NCI-H2081 (cell line): ENCODE measurements around the gene SHF.

Experiments
- DNase-seq, 2 experiments: peaks; one replicate each; lab custom pipeline; 2025; lab: John Stamatoyannopoulos, UW

The SHF gene

DNA sequence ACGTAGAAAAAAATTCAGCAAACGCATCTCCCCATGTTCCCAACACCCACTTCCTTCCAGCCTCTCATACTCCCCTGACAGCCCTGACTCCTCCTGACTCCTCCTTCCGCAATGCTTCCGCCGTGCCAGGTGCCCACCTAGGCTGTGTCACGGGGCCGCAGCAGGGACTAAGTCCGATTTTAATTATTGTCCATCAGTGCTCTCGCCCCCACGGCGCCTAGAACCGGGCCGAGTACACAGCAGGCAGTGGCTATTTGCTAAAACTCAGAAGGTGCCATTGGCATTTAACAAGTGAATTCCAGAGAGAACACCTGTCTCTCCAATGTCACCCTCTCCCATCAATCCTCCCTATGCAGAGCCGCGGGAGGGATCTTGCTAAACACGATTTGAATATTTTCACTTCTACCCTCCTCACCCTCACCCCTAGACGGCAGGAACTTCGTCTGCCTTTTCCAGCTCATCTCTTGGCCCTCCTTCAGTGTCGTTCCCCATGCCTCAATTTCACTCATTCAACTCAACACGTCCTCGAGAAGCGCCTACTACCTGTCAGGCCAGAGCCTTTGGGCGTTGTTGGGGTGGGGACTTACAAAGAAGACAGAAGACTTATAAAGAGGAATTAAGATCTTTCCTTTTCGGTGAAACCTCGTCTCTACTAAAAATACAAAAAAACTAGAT is 11.5 kb upstream of the SHF start:
- peak in 1 of 2 experiments; percentile 42 for DNase-seq

DNA sequence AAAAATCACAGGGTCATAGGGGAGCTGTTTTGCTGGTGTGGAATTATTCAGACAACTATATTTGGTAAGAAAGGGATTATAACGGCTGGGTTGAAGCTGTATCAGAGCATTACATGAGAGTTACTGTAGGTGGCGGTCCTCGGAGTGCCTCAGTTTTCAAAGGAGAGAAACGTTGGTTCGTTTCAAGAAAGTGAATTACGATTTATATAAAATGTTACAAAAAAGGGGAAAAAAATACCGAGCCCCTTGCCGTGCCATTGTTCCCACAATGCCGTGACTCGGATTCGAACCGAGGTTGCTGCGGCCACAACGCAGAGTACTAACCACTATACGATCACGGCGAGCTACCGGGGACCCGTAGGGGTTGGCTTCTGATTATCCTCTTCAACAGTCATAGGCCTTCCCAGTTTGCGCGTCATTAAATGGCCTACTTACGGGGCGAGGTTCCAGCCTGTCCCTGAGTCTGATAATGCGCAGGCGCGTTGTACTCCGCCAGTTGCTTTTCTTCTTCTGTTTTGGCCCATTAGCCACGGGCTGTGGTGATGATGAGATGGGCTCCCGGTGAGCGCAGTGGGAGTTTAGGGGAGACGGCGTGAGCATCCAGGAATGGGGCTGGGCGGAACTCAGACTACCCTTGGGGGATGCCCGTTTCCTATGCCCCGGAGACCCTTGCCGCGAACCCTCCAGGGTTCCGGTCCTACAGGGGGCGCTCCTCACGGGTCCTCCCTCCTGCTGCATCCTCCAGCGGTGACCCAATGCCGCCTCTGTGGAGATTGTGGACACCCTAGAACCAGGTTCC is 10.8 kb upstream of the SHF start:
- DNase-seq: peak; percentile 94 to 95

DNA sequence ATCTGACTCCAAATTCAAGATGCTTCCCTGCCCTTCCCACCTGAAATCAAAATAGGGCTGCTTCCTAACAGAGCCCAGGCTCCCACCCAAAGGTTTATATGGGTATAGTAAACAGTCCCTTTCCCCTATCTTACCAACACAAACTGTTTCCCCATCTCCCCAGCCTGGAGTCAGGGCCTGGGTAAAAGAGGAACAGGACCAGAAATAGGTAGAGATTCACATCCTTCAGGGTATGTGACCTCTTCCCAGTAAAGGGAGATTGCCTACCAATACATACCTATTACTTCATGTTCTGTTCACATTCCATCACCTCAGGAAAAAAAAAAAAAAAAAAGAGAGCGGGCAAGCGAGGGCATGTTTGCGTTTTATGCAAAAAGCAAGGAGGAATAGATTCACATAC is 9.7 kb upstream of the SHF start:
- DNase-seq: no peak

DNA sequence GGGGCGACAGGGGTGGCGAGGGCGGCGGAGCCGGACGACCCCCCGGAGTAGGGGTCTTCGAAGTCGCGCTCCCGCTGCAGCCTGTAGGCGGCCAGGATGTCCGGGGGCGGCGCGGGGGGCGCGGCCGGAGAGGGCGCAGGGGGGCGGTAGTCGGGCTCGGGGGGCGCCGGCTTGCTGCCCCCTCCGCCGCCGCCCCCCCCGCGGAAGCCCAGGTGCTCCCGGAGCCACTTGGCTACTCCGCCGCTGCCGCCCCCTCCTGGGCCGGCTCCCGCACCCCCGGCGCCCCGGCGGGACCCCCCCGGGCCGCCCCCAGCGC is 230 bp downstream of the SHF start:
- no peak for DNase-seq

DNA sequence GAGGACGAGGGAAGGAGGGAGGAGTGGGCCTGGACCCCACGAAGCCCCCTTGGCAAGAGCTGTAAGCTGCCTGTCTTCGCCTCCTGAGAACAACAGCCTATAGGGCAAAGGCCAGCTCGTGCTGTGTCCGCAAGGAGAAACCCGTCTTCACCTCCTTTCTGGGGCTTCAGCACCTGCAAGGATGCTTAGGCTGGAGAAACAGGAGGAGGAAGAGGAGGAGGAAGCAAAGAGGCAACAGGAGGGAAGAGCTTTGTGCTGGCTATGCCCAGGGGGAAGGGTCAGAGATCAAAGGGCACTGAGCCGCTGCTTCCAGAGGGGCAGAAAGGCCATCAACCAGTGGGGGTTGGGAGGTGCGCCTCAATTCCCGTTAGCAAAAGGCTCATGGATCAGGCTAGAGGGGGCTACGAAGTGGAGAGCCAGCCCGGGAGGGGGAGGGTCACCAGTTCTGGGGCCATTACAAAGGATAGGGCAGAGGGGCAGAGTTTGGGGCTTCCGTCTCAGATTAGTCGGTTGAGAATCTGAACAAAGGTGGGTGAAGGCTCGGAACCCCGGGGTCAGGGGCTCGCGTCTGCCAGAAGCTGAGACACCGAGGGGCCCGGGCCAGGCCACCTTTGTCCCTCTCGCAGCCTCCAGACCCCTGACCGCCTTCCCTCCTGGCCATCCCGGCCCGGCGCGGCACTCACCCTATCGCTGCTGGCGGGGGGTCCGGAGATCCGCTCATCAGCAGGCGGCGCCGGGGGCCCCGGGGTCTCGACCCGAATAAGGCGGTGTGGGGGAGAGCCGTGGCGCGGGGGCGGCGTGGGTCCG is 792 bp downstream of the SHF start:
- no peak for DNase-seq

DNA sequence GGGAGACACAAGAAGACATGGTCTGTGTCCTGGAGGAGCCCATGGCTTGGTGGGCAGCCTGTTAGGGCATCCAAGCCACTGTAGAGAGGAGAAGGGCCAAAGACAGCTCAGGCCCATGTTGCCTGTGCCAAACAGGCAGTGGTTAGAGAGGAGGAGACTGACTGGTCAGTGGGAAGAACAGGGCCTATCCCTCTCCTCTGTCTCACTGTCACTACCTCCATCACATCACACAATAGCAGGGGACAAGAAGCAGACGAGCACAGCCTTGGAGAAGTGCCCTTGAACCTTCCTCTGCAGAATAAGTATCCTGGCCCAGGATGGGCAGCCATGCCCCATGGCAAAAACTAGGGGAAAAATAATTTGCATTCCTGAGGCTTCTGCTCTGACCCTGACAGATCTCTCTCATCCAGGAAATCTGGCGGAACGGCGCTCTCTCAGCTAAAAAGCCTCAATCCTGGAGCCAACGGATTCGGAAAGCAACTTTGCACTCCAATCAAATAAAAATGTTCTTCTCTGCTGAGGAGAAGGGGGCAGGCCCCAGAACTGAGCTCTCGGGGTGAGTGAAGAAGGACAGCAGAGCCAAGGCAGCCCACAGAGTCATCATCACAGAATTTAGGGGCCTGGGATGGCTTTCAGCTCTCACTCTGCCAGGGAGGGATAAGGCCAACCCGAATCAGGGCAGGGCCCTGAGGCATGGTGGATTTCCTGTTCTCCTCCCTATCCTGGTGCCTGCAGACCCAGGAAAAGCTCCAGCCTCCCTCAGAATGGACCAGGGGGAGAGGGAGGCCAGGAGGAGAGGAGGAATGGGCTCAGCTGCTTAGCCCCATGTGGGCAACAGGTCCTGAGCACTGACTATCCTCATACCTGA is 1.6 kb downstream of the SHF start:
- DNase-seq: no peak

DNA sequence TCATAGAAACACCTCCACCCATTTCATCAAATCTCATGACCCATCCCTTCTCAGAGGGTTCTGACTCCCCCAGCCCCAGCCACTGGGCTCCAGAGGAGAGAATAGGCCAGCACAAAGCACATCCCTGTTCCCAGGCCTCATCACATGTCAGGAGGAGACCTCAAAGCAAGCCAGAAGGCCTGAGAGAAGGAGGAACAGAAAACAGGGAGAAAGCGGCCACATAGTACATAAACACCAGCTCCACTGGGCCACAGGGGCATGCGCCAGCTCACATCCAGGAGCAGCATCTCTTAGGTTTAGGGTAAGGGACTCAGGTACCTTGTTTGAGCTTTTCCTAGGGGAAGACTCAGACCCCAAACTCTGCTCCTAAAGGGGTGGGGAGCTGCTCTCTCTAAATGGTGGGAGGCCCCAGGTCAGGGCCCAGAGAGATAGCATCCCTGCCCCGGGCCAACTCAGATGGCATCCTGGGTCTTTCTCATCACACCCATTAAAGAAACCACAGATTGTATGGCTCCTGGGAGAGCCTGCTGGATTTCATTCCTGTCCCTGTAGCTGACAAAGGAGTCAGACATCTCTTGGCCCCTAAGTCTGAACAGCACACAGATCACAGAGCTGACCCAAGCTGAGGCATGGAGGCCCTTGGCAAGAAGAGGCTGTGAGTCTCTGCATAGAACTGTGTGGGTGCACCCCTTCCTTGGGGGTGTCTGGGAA is 2.5 kb downstream of the SHF start:
- DNase-seq: no peak

DNA sequence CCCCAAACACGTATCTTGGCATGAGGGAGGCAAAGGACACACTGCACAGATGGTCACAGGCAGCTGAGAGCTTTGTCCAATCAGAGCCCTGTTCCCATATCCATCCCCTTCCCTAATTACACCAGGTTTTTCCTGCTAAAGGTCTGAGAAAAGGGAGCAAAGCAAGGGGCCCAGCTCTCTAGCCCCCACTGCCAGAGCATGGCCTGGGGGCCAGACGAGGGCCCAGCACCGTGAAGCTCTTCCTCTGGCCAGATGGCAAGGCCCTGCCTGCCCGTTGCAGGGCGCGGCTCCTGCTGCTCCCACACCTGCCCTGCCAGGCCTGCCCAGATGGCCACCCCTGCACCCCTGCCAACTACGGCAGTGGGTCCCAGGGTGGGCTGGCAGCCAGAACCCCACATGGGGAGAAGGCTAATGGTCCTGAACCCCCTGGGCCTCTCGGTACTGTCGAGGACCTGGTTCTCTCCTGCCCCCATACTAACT is 3.2 kb downstream of the SHF start:
- no peak for DNase-seq

DNA sequence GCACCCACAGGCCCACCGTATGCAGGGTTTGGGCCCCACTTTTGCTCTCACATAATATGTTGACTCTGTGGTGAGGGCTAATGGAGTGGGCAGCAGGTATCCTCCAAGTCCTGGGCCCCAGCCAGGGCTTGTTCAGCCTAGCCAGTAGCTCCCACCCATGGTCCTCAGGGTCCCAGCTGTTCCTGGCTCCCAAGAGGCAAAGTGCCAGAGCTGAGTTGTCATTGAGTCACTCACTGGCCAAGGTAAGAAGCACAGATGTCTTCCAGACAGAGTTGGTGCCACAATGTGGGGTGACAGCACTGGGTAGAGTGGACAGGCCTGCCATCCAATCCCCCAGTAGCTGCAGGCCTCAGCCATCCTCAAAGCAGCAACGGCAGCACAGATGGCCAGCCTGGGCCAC is 4.3 kb downstream of the SHF start:
- DNase-seq: no peak

DNA sequence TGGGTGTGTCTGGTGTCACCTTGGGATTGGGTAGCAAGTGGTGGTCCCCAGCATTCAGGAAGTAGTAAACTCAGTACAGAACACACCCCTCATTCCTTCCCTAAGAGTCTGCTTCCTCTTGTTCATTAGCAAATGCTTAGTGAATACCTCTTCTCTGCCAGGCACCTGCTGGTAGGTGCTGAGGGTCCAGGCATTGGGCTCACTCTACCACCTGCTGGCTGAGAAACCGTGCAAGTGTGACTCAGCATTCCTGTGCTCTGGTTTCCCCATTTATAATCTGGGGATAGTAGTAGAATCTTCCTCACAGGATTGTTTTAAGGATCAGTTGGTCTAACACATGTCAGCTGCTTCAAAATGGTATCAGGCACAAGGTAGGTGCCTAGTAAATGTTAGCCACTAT is 4.8 kb downstream of the SHF start:
- no peak for DNase-seq

DNA sequence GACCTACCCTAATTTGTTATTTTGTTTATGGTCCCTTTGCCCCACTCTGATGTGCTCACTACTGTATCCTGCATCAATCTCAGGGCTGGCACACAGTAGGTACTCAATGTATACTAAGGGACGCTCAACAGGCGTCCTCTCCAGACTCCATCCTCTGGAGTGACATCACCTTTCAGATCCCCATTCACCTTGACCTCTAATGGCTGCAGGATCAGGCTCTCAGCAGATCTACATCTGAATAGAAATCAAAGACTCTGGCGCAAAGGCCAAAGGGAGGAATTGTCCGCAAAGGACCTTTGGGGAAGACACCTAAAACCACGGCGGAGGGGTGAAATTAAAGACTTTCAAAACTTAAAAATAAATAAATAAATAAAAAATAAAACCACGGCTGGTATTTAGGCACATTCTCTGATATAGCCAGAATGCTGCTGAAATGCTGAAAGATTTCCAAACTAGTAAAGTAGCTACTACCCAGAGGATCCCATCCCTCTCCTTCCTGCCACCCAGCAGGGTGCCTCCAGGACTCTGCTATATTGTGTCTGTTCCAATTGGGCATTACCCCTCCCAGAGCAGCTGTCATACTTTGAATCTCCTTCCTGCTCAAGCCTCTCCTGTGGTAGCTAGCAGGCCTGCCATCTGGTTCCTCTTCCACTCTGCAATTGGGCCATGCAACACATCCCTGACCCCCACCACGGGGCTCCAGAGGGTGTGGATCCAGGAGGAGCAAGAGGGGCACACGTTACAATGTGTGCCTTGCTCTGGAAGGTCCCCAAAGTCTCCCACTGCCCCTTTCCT is 6.1 kb downstream of the SHF start:
- DNase-seq: no peak

DNA sequence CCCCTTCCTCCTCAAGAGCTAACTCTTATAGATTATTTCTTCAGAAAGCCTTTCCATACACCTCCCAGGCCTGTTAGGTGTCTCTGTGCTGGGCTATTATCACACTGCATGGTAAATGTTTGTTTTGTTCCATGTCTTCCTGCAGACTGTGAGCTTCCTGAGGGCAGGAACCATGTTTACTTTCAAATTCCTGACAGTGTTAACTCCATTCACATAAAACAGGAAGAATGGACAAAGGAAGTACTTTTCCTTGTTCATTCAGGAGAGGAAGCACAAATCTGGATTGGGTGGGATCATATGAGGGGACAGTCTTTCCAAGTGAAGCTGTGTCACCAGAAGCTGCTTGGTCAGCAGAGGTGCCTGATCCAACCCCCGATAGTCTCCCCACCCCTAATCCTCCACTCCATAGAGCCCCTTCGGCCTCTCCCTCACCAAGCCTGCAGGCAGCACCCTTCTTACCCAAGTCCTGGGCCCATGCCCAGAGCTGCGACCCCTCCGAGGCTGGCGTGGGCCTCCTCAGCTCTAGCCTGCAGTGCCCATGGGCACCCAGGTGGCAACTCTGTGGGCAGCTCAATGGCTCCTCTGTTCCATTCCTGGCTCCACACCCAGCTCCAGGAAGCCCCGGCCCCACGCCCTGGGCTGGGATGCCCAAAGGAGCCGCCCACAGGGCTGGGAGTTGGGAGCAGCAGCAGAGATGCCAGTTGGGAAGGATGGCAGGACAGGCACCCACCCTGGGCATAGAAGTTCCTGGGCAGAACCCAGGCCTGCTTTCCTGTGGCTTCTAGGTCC is 6.9 kb downstream of the SHF start:
- no peak for DNase-seq

DNA sequence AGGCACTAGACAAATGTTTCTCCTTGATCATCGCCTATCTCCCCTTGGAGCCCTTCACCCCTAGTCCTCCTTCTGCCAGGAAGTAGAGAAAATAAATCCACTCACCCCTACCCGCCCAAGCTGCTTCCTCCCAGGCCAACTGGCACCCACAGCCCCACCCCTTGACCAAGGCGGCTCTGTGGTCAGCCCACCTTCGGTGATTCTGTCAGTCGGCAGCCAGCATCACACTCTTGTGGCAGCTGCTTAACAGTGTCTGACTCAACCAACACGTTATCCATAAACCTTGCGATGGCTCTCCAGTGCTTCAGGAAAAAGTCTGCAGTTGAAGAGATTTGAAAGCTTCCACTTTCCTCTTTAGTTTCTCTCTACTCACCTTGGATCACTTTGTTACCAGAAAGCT is 7.6 kb downstream of the SHF start:
- no peak for DNase-seq

DNA sequence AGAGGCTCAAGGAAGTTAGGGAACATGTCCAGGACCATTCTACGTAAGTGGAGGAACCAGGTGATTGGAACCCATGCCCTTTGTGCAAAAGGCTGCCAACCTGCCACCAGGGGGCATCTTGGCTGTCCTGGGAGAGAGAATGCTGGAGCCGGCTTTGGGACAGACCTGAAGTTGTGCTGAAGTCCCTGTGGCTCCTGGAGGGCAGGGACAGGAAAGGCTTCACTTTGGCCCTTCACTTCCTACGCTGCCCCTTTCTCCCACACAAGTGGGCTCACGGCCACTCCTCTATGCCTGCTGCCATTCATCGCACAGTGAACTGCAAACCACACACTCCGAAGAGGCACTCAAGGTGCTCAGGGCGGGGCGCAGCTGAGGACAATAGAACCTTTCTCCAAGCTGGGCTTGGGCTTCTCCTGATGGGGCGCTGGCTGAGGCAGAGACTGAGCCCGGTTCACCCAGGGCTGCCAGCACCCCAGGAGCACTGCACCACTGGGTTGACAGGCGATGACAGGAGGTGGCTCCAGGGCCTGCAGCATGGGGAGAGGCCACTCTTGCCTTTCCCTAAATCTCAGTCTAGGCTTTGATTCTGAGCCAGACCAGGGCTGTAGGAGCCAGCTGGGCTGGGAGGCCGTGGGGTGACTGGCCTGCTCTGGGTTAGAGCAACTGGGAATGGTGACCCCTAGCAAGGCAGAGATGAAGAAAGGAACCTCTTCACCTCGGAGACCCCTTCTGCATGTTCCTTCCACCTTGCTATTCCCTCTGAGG is 8.4 kb downstream of the SHF start:
- DNase-seq: peak; percentile 27 to 29

DNA sequence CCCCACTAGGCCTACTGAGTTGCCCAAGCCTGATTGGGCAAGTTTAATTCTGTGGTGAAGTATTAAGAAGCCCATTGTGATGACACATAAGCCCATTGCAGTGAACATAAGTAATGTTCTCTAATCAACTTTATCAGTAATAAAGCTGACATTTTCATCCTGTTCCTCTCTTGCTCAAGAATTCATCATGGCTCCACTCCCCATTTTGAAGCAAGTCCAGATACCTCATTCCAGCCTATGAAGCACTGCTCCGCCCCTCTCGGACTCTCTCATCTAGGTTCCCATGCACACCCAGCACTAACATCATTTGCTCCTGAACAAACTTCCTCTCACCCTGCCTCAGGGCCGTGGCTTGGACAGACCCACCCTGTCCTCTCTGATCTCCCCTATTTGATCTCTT is 10.5 kb downstream of the SHF start:
- DNase-seq: no peak

DNA sequence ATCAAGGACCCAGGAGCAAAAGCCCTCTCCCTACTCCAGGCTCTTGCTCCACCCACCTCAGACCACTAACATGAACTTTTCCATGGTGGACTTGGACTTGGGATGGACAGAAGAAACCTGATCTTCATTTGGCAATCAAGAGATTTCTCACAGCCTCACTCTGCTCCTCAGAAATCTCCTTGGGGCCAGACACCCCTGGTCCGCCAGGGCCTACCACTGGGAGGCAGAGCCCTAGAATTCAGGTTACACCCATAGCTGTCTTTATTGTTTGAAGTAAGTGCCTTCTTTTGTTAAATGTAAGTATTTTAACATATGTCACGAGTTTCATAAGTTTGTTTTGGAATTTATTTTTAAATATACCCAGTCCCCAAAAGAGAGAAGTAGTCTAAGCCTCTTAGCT is 13.2 kb downstream of the SHF start:
- no peak for DNase-seq

DNA sequence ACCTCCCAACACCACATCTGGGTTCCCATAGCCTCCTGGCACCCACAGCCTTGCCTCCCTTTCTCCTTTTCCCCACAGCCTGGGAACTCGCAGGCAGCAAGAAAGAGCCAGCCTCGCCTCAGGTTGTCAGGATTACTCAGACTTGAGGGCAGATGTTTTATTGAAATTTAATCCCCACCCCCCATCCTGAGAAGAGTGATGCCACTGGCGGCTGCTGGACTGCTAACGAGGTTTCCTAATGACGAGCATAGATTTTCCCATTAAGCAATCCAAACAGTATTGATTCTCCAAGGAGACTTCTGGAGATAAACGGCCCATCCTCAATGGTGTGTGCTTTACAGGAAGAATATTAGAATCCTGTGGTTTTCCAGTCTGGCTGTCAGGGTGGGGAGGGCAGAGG is 13.7 kb downstream of the SHF start:
- DNase-seq: no peak

DNA sequence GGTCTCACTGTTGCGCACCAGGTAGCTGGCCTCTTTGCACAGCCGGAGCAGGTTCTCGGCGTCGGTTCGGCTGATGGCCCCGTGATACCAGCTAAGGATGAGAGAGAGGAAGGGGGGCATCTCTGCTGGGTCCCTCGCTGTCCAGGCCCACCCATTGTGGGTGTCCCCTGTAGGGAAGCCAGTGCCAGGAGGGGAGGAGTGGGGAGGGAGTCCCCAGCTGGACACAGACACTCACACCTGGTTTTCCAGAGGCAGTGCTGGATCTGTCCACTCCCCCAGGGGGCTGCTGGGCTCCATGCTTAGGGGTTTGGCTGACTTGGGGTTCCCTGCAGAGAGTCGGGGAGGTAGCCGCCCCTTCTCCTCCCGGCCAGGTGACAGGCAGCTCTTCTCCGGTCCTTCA is 15.9 kb downstream of the SHF start:
- DNase-seq: no peak
